ENCODE data around the gene MARK4. TPM values are rescaled to one million over a fixed set of nuclear protein-coding genes. Genes with fewer than 3 reads are reported as not detected.
"Not testable (repeated sequence)": the region's sequence is repeated elsewhere in the genome, so short reads cannot be mapped to it uniquely, and the experiment has no call there.

Gene MARK4
- total RNA-seq, 1 donor from 2014 or later: 10.7 TPM

DNA sequence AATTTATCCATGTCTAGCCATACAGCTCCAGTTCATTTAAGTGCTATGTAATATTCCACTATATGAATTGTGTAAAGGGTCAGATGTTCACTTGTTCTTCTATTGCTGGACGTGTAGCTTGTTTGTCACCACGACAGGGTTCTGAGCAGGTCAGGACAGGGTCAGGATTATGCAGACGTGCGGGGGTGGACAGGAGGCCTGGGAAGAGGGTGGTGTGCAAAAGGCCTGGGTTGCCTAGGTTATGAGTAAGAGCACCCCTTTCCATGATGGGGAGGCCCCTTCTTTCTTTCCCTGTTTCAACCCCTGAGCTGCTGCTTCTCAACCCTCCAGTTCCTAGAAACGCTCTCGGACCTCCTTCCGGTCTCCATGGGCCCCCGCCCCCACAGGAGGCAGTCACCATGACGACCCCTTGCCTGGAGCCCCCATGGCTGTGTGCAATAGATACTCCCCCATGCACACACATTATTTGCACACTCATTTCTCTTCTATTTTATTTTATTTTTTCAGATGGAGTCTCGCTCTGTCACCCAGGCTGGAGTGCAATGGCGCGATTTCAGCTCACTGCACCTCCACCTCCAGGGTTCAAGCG is 7.8 kb upstream of the MARK4 start:
- DNase-seq (ENCODE audit: low read depth, low spot score): no peak

DNA sequence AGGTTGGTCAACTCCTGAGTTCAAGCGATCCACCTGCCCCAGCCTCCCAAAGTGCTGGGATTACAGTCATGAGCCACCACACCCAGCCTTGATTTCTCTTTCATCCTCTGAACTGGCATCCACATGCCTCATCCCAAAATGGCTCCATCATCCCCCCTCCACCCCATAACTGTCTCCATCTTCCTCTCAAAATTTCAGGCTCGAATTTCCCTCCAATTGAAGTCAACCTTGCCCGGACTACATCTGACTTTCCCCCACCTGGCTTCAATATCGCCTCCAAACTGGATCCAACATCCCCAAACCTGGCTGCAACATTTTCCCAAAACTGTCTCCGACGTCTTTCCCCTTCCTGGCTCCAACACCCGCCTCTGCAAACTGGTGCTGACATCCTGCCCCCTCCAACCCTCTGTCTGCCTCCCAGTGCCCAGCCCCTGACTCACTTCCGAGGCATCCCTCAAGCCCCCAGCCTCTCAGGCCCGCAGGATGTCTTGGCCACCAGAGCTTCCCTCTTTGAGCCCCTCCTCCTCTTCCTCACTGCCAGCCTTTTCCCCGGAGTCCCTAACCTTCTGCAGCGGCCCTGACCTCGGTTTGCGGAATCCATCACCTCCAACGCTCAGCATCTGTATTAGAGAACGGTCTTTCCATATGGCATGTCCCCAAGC is 6.8 kb upstream of the MARK4 start:
- no peak for DNase-seq (ENCODE audit: low read depth, low spot score)

- DNase-seq (ENCODE audit: low read depth, low spot score): no peak
Measured at GRCh38 chr19:45245334-45245787, 5.7 kb upstream of the MARK4 start, which contains the start of gene EXOC3L2. Gene EXOC3L2, minus strand, starts transcription at chr19:45245407. Its CDS starts 6,362 bp downstream, at chr19:45239045.

DNA sequence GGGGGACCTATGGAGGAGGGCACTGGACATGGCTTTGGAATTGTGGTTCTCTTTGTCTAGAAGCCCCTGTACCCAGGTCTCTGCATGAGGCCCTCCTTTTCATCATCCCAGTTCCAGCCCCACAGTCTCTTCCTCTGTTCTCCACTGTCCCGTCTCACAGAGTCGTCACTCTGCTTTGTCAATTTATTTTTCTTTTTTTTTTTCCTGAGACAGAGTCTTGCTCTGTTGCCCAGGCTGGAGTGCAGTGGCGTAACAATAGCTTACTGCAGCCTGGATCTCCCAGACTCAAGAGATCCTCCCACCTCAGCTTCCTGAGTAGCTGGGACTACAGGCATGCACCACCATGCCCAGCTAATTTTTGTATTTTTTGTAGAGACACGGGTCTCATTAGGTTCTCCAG is 5.2 kb upstream of the MARK4 start:
- DNase-seq (ENCODE audit: low read depth, low spot score): no peak

DNA sequence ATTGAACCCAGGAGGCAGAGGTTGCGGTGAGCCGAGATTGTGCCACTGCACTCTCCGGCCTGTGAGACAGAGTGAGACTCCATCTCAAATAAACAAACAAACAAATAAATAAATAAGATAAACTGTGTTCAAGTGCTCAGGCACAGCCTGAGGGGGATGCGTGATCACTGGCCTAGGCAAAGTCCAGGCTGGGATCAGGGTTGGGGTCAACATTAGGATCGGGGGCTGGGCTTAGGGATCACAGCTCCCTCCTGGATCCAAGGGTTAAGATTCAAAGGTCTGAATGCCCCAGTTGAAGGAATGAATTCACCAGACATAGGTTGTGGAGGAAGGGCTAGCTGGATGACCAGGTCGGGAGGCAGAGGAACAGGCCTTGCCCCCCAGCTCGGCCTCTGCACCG is 3.9 kb upstream of the MARK4 start:
- no peak for DNase-seq (ENCODE audit: low read depth, low spot score)

- no peak for DNase-seq (ENCODE audit: low read depth, low spot score)
Measured at GRCh38 chr19:45249261-45250033, 1.6 kb upstream of the MARK4 start.

DNA sequence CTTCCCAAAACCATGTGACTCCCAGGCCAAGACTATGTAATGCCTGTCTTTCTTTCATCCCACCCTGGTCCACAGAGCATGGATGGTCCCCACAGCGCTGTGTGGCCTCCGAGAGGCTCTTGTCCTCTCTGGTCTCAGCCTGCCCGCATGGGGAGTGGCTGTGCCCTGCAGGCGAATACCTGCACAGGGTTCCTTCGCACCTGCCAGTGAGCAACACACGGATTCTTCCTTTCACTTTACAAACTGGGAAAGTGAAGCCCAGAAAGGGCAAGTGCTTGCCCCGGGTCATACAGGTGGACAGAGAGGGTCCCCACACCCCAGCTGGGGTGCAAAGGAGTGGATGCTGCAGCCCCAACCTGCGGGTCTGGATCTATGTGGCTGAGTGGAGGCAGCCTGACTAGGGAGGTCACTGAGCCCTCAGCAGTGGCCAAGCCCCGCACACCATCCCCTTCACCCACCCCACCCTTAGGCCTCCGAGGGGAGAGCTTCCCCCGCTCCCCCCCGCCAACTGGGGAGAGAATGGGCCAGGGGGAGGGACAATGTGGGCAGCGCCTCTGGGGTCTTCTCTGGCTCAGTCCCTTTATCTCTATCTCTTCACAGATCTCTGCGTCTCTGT is 747 bp upstream of the MARK4 start:
- no peak for DNase-seq (ENCODE audit: low read depth, low spot score)

- DNase-seq (ENCODE audit: low read depth, low spot score): no peak
Measured at GRCh38 chr19:45251452-45252354, 632 bp downstream of the MARK4 start.

- DNase-seq (ENCODE audit: low read depth, low spot score): no peak
Measured at GRCh38 chr19:45253396-45254027, 2.4 kb downstream of the MARK4 start.

DNA sequence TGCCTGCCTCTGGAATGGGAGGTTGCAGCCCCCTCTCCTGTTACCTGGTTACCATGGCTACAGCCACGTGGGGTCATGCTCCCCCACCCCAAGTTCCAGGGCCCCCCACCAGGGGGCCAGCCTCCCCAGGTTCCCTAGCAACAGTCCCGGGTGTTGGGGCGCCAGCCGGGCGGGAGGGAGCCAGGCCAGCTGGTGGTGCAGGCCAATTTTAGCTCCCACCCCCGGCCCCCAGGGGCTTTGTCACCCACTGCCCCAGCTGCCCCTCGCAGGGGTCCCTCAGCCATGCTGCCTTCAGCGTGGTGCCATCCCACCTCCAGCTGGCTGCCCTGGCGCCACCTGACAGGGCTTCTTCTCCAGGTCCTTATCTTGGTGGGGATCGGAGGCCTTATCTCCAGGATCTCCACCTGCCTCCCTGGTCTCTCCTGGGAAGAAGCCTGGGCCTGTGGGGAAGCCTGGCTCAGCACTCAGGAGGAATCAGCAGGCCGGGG is 3.0 kb downstream of the MARK4 start:
- no peak for DNase-seq (ENCODE audit: low read depth, low spot score)

- DNase-seq (ENCODE audit: low read depth, low spot score): no peak
Measured at GRCh38 chr19:45255611-45256157, 4.6 kb downstream of the MARK4 start.

DNA sequence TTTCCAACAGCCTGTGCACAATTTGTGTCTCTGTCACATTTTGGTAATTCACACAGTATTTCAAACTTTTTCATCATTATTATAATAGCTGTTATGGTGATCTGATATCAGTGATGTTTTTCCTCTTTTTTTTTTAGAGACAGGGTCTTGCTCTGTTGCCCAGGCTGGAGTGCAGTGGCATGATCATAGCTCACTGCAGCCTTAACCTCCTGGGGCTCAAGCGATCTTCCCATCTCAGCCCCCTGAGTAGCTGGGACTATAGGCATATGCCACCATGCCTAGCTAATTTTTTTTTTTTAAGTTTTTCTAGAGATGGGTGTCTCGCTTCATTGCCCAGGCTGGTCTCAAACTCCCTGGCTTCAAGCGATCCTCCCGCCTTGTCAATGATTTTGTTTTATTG is 5.8 kb downstream of the MARK4 start:
- no peak for DNase-seq (ENCODE audit: low read depth, low spot score)

GRCh38 chr19:45258862-45259261 is 7.8 kb downstream of the MARK4 start:
- DNase-seq (ENCODE audit: low read depth, low spot score): no peak

DNA sequence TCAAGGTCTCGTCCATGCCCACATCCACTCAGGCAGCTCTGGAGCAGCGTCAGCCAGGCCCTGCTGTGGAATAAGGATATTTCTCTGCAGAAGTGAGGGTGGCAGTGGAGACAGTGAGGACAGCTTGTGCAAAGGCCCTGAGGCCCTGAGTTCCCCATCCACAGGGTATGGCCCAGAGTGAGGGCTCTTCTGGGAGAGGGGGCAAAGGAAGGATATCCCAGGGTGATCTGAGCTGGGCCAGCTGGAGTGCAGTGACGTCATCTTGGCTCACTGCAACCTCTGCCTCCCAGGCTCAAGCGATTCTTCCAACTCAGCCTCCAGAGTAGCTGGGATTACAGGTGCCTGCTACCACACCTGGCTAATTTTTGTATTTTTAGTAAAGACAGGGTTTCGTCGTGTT is 11.5 kb downstream of the MARK4 start:
- no peak for DNase-seq (ENCODE audit: low read depth, low spot score)

DNA sequence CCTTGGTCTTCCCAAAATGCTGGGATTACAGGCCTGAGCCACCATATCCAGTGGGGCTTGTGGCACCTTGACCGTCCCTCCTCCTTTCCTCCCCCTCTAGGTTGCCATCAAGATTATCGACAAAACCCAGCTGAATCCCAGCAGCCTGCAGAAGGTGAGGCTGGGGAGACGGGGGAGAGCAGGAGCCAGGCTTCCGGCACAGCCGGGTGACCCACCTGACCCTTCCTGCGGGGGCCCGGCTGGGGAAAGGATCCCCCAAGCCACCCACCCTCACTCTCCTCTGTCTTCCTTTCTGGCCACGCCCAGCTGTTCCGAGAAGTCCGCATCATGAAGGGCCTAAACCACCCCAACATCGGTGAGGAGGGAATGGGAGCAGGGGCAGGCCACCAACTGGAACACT is 11.9 kb downstream of the MARK4 start:
- no peak for DNase-seq (ENCODE audit: low read depth, low spot score)

- DNase-seq (ENCODE audit: low read depth, low spot score): no peak
Measured at GRCh38 chr19:45264781-45265317, 13.8 kb downstream of the MARK4 start.

- DNase-seq (ENCODE audit: low read depth, low spot score): no peak
Measured at GRCh38 chr19:45265375-45265774, 14.3 kb downstream of the MARK4 start.

- DNase-seq (ENCODE audit: low read depth, low spot score): no peak
Measured at GRCh38 chr19:45267296-45267695, 16.2 kb downstream of the MARK4 start.

DNA sequence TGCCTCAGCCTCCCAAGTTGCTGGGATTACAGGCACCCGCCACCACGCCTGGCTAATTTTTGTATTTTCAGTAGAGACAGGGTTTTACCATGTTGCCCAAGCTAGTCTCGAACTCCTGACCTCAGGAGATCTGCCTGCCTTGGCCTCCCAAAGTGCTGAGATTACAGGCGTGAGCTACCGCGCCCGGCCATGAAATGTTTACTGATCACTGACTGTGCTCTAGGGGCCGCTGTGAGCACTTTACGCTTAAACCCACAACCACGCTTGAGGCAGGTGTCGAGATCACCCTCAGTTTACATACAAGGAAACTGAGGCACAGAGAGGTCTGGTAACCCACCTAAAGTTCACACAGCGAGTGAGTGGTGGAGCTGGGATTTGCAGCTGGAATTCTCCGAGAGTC is 18.9 kb downstream of the MARK4 start:
- not testable (repeated sequence) for DNase-seq (ENCODE audit: low read depth, low spot score)

Measured in pulmonary artery endothelial cell (primary cell).